ENCODE measurements around the gene PARP2.

Gene PARP2

DNA sequence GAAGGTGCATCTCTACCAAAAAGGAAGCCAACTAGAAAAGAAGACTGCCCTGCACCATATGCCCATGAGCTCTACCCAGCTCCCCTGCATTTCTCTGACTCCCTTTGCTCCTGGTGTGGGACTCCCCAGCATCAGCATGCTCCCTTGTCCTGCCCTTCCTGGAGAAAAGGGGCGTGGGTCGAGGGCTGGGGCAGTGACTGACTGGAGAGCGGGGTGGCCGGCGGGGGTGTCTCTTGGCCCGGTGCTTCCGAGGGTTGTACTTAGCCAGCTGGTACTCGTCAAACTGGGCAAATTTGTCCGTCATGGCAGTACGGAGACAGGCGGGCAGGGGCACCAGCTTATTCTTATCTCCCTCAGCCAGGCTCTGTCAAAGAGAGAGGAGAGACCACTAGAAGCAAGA, 60.1 kb downstream of the PARP2 start:
- DNase-seq: no peak
